Measurements from ENCODE around the gene FAM124B. TPM values are rescaled to one million over a fixed set of nuclear protein-coding genes. Genes with fewer than 3 reads are reported as not detected.

The FAM124B gene
- total RNA-seq, 1 experiment from 2014 or later = 0.83 TPM

GRCh38 chr2:224345492-224345891 is 56.4 kb downstream of the FAM124B start:
- no peak overlapping the region for H4K91ac ChIP-seq (ENCODE audit: insufficient read length, low read depth, low read length)
- H4K5ac ChIP-seq (ENCODE audit: insufficient read length, low read depth, low read length) = no peak overlapping the region
- no peak overlapping the region for H3K18ac ChIP-seq (ENCODE audit: insufficient read length, low read depth, low read length)
- no peak overlapping the region for H3T11ph ChIP-seq (ENCODE audit: low read length)
- no peaks in the 10 kb centered on the region for H3K23me2 ChIP-seq (ENCODE audit: insufficient read length, low read depth, low read length, poor library complexity, severe bottlenecking)
- WGBS (ENCODE audit: extremely low coverage, insufficient read length, low lambda C conversion rate) = no CpG with 5 or more reads among the region's 2 CpGs
- no peak overlapping the region for H3K14ac ChIP-seq (ENCODE audit: insufficient read depth, low read length)
- H2AK5ac ChIP-seq (ENCODE audit: insufficient read length, low read length) = no peak overlapping the region
- no peak overlapping the region for H2BK20ac ChIP-seq (ENCODE audit: low read depth, low read length, poor library complexity, severe bottlenecking)
- H3K79me2 ChIP-seq (ENCODE audit: insufficient read depth, low read length) = no peaks in the 10 kb centered on the region
- H3K9ac ChIP-seq (ENCODE audit: extremely low read depth, insufficient read length, low read length) = no peak overlapping the region
- no peak overlapping the region for H3K23ac ChIP-seq (ENCODE audit: insufficient read length, low read depth, low read length)
- Mint-ChIP-seq H3K36me3 (ENCODE audit: insufficient read depth in 1 of 3, low read depth in 3 of 3) (peaks cover 4 to 9% (median 4%) of the 10 kb centered on the region in 3 experiments; a peak in 5 of 7 replicates), H3K27ac (no peak overlapping the region), H3K27me3 (ENCODE audit: low read depth) (no peaks in the 10 kb centered on the region; the same call in 1 of the 2 replicates), H3K4me1 (no peaks in the 10 kb centered on the region; a peak in 1 of 4 replicates), H3K4me3 (no peak overlapping the region), H3K9me3 (peaks cover 4 to 10% of the 10 kb centered on the region in 2 experiments; a peak in 4 of 5 replicates)
- no peak overlapping the region for H2AFZ ChIP-seq (ENCODE audit: low read length)
- no peaks in the 10 kb centered on the region for H4K20me1 ChIP-seq (ENCODE audit: control insufficient read depth, insufficient read depth, insufficient read length)
- no peak overlapping the region for H2BK15ac ChIP-seq (ENCODE audit: low read depth, low read length)
- H3K56ac ChIP-seq (ENCODE audit: insufficient read length, low read depth, low read length) = no peak overlapping the region
- H4K8ac ChIP-seq (replicated peaks; ENCODE audit: insufficient read length, low read depth, low read length) = no peak overlapping the region
- H3K27me3 ChIP-seq (ENCODE audit: insufficient read depth, low read length) = no peaks in the 10 kb centered on the region
- H3K9me3 ChIP-seq (ENCODE audit: control insufficient read depth, low read depth, low read length) = no peaks in the 10 kb centered on the region
- H3K4me2 ChIP-seq (ENCODE audit: insufficient read depth, insufficient read length, low read length) = no peak overlapping the region
- H3K4me1 ChIP-seq (ENCODE audit: insufficient read depth, low read length) = no peaks in the 10 kb centered on the region
- H3K27ac ChIP-seq (ENCODE audit: insufficient read length, low read depth, low read length) = no peak overlapping the region
- DNase-seq = no peak
- no peak overlapping the region for H2BK5ac ChIP-seq (ENCODE audit: insufficient read length, low read length)
- H2BK120ac ChIP-seq (ENCODE audit: low read depth, low read length, poor library complexity, severe bottlenecking) = no peak overlapping the region
- no peak overlapping the region for H2BK12ac ChIP-seq (ENCODE audit: insufficient read length, low read depth, low read length)
- no peak overlapping the region for H3K4ac ChIP-seq (ENCODE audit: low read depth, low read length)
- H3K79me1 ChIP-seq (ENCODE audit: insufficient read depth, low read depth, low read length, poor library complexity, severe bottlenecking) = no peaks in the 10 kb centered on the region
- no peak for TF ChIP-seq CTCF (conservative IDR thresholded peaks at IDR 0.05)
